Stimulated activated CD4-positive, alpha-beta T cell treated with anti-CD3 and anti-CD28 coated beads, Interleukin-2, amount 100 ng/mL, for 48 hours (primary cell): ENCODE measurements around the gene C10orf53.

ENCODE experiments used
- DNase-seq, 2 donors: peaks; one replicate each; pipeline ENCODE4 v3.0.0-alpha.2; 2020

C10orf53 gene

GRCh38 chr10:49739426-49739825 lies 60.0 kb downstream of the C10orf53 start:
- no peak for DNase-seq

DNA sequence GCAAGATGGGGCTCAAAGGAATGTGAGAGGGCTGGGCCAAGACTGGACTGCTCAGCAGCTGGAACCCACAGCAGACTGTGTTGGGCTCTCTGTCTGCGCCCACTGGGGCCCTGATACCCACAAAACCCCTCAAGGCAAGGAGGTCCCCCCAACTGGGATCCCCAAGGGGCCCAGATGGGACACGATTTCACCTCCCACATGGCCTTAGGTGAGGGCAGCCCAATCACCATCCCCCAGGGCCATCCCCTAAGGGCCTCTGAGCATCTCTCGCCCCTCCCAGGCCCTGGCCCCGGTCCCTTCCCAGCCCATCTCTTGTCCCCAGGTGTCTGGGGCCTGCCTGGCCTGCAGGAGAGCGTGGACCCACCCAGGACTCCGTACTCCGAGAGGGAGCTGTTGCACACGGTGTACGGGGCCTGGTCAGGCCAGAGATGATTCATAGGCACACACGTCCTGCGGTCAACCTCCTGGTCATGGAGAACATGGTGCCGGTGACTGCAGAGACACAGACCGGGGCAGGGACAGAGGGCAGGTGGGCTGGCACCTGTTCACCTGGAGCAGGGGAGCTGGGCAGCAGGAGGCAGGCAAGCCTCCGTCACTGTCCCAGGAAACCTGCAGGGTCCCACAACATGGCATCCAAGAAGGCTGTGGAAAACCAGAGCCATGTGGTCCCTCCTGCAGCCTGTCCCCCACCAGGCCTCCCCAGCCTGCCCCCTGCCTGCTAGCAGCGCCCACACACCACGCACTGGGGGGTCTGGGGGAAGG lies 61.1 kb downstream of the C10orf53 start:
- no peak for DNase-seq

DNA sequence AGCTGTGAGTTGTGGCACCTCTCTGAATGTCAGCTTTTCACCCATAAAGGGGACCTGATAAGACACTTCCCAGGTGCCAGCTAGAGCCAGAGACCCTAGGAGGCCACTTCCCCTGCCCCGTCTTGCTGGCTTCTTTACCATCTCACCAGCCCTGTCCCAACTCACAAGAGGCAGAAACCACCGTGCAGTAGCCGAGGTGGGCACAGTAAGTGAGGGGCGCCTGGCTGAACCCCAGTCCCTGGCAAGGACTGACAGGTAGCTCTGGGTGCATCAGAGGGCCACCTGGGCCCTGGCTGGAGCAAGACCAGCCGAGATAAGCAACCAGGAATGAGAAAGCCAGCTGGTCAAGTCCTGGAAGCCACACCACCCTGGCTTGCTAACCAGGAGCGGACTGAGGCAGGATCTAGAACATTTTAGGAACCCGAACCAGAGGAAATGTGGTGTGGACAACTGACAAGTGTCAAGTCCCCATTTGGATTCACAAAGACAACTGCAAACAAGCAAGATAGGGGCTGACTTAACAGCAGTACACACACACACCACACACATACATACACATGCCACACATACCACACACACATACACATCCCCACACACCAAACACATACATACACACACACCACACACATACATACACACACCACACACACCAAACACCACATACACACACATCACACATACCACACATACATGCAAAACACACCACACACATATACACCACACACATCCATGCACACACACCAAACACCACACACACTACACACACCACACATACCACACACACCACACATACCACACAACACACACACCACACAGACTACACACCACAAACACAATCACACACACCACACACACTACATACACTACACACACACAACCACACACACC lies 61.9 kb downstream of the C10orf53 start:
- no peak for DNase-seq

DNA sequence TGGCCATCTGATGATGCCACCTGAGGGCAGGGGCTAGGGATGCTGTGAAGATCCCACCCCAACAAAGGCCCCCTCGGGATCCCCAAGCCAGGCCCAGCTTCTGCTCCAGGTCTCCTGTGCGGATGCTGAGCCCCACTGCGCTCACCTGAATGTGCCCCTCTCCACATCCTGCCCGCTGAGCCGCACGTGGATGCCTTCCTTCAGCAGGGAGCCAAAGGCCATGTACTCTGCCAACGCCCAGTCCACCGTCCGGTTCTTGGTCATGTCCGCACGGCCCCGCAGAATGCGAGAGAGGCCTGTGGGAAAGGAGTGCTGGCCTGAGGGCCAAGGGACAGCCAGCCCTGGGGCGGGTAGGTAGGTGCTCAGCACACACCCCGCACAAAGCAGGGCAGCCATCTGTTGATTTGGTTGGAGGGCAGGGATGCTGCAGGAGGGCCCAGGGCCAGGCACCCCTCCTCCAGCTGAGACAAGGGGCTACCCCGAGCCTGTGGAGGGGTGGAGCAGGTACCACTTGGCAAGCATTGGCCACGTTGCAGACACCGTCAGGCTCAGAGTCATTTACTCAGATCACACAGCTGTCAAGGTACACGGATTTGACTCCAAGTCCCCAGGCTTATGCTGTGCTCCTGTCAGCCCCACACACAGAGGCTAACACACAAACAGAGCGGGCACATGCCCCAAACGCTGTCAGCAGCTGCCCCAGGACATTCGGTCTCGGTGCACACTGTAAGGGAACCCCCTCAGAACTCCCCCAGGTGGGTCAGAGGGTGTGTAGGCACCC lies 63.4 kb downstream of the C10orf53 start:
- DNase-seq: no peak

GRCh38 chr10:49743464-49744075 lies 64.1 kb downstream of the C10orf53 start:
- DNase-seq: no peak

DNA sequence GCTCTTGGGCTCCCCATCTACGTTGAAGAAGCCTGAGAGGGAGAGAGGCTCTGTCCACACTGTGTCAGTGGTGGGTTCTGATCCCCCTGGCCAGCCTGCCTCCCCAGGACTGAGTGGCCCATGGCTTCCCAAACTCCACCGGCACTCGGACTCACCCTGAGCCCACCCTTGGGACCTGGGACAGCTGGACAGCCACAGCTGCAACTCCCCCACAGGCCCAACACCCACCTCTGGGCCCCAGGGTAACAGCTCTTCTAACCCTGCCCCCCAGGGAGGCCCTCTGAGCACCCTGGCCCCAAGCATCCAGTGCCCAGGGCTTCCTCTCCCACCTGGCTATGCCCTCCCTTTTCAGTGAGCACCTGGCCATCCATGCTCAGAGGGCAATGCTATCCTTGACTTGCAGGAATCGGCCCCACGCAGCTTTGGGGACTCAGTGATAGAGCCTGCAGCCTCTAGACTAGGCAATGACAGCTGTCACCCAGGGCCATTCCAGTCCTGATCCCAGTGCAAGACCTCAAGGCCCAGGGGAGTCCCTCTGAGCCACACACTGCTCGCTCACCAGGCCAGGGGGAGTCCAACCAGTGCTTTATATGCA lies 64.7 kb downstream of the C10orf53 start:
- no peak for DNase-seq

- DNase-seq: no peak
Observed at GRCh38 chr10:49744924-49745605, 65.6 kb downstream of the C10orf53 start.

- no peak for DNase-seq
Observed at GRCh38 chr10:49745756-49746155, 66.3 kb downstream of the C10orf53 start.

GRCh38 chr10:49746626-49747302 lies 67.3 kb downstream of the C10orf53 start:
- DNase-seq: no peak
